DND-41 (cell line): Measurements from ENCODE around the gene IQCH.

Source experiments
- ATAC-seq: fragments of 200-7000 bp; cut with Tn5 transposase; 3 replicates; pipeline ENCODE4 v1.9.1; 2021; ENCODE audit warnings: low read depth; ENCODE audit not compliant: insufficient read depth
- DNase-seq: peaks from one replicate; pipeline ENCODE4 v3.0.0-alpha.2; 2020
- H2AFZ ChIP-seq: 2 replicates; pipeline ENCODE4 v1.6.0; 2012; ENCODE audit warnings: low read depth, low read length
- H3K27ac ChIP-seq: 2 replicates; pipeline ENCODE4 v1.5.1; 2012; ENCODE audit warnings: low read length, inconsistent platforms
- H3K27me3 ChIP-seq: fragments of 200-600 bp; sonication (generic); 2 replicates; pipeline ENCODE4 v1.6.0; 2012; ENCODE audit warnings: low read length, mild to moderate bottlenecking, inconsistent platforms; ENCODE audit not compliant: insufficient read depth, poor library complexity
- H3K36me3 ChIP-seq: 2 replicates; pipeline ENCODE4 v1.5.1; 2012; ENCODE audit warnings: low read length, inconsistent platforms; ENCODE audit not compliant: insufficient read depth
- H3K4me1 ChIP-seq: 2 replicates; pipeline ENCODE4 v1.5.1; 2012; ENCODE audit warnings: mild to moderate bottlenecking, low read length; ENCODE audit not compliant: insufficient read depth
- H3K4me2 ChIP-seq: 2 replicates; pipeline ENCODE4 v1.6.0; 2012; ENCODE audit warnings: mild to moderate bottlenecking, moderate library complexity, low read length, inconsistent platforms; ENCODE audit not compliant: insufficient read depth
- H3K4me3 ChIP-seq, 2 experiments: fragments of 200-600 bp in 1 of 2; shearing (Covaris generic) in 1 of 2; 2 replicates each; pipeline ENCODE4 v1.5.1; 2012 to 2016; ENCODE audit warnings: inconsistent platforms in 2 of 2, low read length in 2 of 2, mild to moderate bottlenecking in 2 of 2, low read depth in 1 of 2, moderate library complexity in 1 of 2
- H3K79me2 ChIP-seq: 2 replicates; pipeline ENCODE4 v1.6.0; 2012; ENCODE audit warnings: low read length, inconsistent platforms; ENCODE audit not compliant: insufficient read depth
- H3K9ac ChIP-seq: 2 replicates; pipeline ENCODE4 v1.6.0; 2012; ENCODE audit warnings: low read depth, mild to moderate bottlenecking, inconsistent platforms, low read length, moderate library complexity
- H3K9me3 ChIP-seq: 2 replicates; pipeline ENCODE4 v1.5.1; 2012; ENCODE audit warnings: low read length, moderate library complexity, mild to moderate bottlenecking, inconsistent platforms; ENCODE audit not compliant: insufficient read depth, severe bottlenecking
- H4K20me1 ChIP-seq: 2 replicates; pipeline ENCODE4 v1.6.0; 2012; ENCODE audit warnings: low read length; ENCODE audit not compliant: insufficient read depth
- EZH2 ChIP-seq: IDR thresholded peaks from 3 replicates; pipeline ENCODE4 v1.6.1; 2012; ENCODE audit warnings: borderline replicate concordance, low read depth, mild to moderate bottlenecking, moderate library complexity, low read length, inconsistent platforms; ENCODE audit not compliant: severe bottlenecking
- TF ChIP-seq, protein P1 (sequence below): IDR thresholded peaks from 2 replicates; pipeline ENCODE4 v1.5.1; 2012; ENCODE audit warnings: borderline replicate concordance, low read length, moderate library complexity, mild to moderate bottlenecking; ENCODE audit not compliant: poor library complexity, severe bottlenecking; ENCODE audit errors: extremely low read depth

The IQCH gene

GRCh38 chr15:67416891-67417290 lies 162.3 kb downstream of the IQCH start:
- H3K27ac ChIP-seq: no peak overlapping the region
- no peak overlapping the region for H2AFZ ChIP-seq
- no peaks in the 10 kb centered on the region for H3K9me3 ChIP-seq
- no peaks in the 10 kb centered on the region for H3K79me2 ChIP-seq
- no peak overlapping the region for H3K4me2 ChIP-seq
- TF ChIP-seq, protein P1, sequence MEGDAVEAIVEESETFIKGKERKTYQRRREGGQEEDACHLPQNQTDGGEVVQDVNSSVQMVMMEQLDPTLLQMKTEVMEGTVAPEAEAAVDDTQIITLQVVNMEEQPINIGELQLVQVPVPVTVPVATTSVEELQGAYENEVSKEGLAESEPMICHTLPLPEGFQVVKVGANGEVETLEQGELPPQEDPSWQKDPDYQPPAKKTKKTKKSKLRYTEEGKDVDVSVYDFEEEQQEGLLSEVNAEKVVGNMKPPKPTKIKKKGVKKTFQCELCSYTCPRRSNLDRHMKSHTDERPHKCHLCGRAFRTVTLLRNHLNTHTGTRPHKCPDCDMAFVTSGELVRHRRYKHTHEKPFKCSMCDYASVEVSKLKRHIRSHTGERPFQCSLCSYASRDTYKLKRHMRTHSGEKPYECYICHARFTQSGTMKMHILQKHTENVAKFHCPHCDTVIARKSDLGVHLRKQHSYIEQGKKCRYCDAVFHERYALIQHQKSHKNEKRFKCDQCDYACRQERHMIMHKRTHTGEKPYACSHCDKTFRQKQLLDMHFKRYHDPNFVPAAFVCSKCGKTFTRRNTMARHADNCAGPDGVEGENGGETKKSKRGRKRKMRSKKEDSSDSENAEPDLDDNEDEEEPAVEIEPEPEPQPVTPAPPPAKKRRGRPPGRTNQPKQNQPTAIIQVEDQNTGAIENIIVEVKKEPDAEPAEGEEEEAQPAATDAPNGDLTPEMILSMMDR: no peak
- no peak for TF ChIP-seq EZH2
- no peak overlapping the region for H3K9ac ChIP-seq
- H4K20me1 ChIP-seq: no peaks in the 10 kb centered on the region
- H3K4me1 ChIP-seq: no peaks in the 10 kb centered on the region
- no peak overlapping the region for H3K4me3 ChIP-seq
- no peaks in the 10 kb centered on the region for H3K36me3 ChIP-seq
- DNase-seq: no peak
- no peak for ATAC-seq
- H3K27me3 ChIP-seq: no peaks in the 10 kb centered on the region

GRCh38 chr15:67419705-67420104 lies 165.1 kb downstream of the IQCH start:
- H3K27ac ChIP-seq: no peak overlapping the region
- no peaks in the 10 kb centered on the region for H3K79me2 ChIP-seq
- no peak for ATAC-seq
- no peaks in the 10 kb centered on the region for H3K36me3 ChIP-seq
- no peak for TF ChIP-seq EZH2
- TF ChIP-seq, protein P1: no peak
- H3K4me1 ChIP-seq: no peaks in the 10 kb centered on the region
- H2AFZ ChIP-seq: no peak overlapping the region
- H3K9ac ChIP-seq: no peak overlapping the region
- no peak for DNase-seq
- no peaks in the 10 kb centered on the region for H3K9me3 ChIP-seq
- H4K20me1 ChIP-seq: no peaks in the 10 kb centered on the region
- no peak overlapping the region for H3K4me2 ChIP-seq
- no peaks in the 10 kb centered on the region for H3K27me3 ChIP-seq
- no peak overlapping the region for H3K4me3 ChIP-seq

DNA sequence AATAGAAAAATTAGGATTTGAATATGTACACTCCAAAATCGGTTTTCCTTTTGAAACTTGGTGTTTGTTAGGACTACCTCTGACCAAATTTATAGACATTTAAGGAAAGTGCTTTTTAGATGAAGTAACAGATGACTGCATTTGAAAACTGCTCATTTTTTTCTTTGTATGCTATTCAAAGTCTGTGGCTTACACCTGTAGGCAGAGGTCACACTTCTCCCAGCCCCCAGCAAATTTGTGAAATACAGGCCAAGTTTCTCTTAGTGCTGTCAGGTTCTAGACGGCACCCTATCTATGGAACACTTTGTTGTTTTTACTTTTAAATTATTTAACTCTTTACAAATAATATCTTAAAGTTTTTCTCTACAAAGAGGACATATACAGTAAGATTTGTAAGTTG lies 165.6 kb downstream of the IQCH start:
- no peaks in the 10 kb centered on the region for H3K9me3 ChIP-seq
- TF ChIP-seq EZH2: no peak
- TF ChIP-seq, protein P1: no peak
- no peak overlapping the region for H3K4me2 ChIP-seq
- H3K27ac ChIP-seq: no peak overlapping the region
- no peak overlapping the region for H2AFZ ChIP-seq
- H3K4me1 ChIP-seq: no peaks in the 10 kb centered on the region
- DNase-seq: no peak
- ATAC-seq: no peak
- H3K9ac ChIP-seq: no peak overlapping the region
- H3K79me2 ChIP-seq: no peaks in the 10 kb centered on the region
- no peaks in the 10 kb centered on the region for H4K20me1 ChIP-seq
- no peaks in the 10 kb centered on the region for H3K27me3 ChIP-seq
- H3K4me3 ChIP-seq: no peak overlapping the region
- H3K36me3 ChIP-seq: no peaks in the 10 kb centered on the region

GRCh38 chr15:67421105-67421504 lies 166.5 kb downstream of the IQCH start:
- H4K20me1 ChIP-seq: no peaks in the 10 kb centered on the region
- no peak for TF ChIP-seq EZH2
- TF ChIP-seq, protein P1: no peak
- no peaks in the 10 kb centered on the region for H3K4me1 ChIP-seq
- no peaks in the 10 kb centered on the region for H3K9me3 ChIP-seq
- no peaks in the 10 kb centered on the region for H3K27me3 ChIP-seq
- no peak for DNase-seq
- H3K4me2 ChIP-seq: no peak overlapping the region
- H3K9ac ChIP-seq: no peak overlapping the region
- H3K4me3 ChIP-seq: no peak overlapping the region
- no peak overlapping the region for H3K27ac ChIP-seq
- no peaks in the 10 kb centered on the region for H3K36me3 ChIP-seq
- ATAC-seq: no peak
- H3K79me2 ChIP-seq: no peaks in the 10 kb centered on the region
- H2AFZ ChIP-seq: no peak overlapping the region
